ENCODE results near the gene ZMIZ1. TPM values are rescaled to one million over a fixed set of nuclear protein-coding genes. Genes with fewer than 3 reads are reported as not detected.

ZMIZ1 gene
- total and polyA plus RNA-seq, 2 donors (not counting 1 experiment from before 2014, with no cell fraction given): 6.3 to 30.6 TPM

- TF ChIP-seq CTCF (conservative IDR thresholded peaks at IDR 0.05 in 1 of 2, IDR thresholded peaks at IDR 0.05 in 1 of 2; ENCODE audit: low read depth in 1 of 2, low read length in 2 of 2) (no peak), EZH2 (IDR thresholded peaks at IDR 0.05; ENCODE audit: low read length, missing control alignments) (no peak)
- Histone ChIP-seq H3K27ac (ENCODE audit: insufficient read depth, low read length) (no peak overlapping the region), H3K4me1 (ENCODE audit: control insufficient read depth, extremely low read depth, insufficient read depth, low read length) (peaks cover 12% of the 10 kb centered on the region)
Observed at GRCh38 chr10:79090134-79090803, 21.5 kb downstream of the ZMIZ1 start.

GRCh38 chr10:79092292-79092896, 23.6 kb downstream of the ZMIZ1 start:
- peaks cover 95% of the 10 kb centered on the region for H3K79me2 ChIP-seq (ENCODE audit: control insufficient read depth, insufficient read depth, low read length)
- H3K4me1 ChIP-seq (ENCODE audit: control insufficient read depth, extremely low read depth, insufficient read depth, low read length): peaks cover 19% of the 10 kb centered on the region
- no peak for DNase-seq (ENCODE audit: low read depth in 2 of 2)
- peaks cover 1% of the 10 kb centered on the region for H3K36me3 ChIP-seq (ENCODE audit: control insufficient read depth, insufficient read depth, low read length)
- peaks cover 3% of the 10 kb centered on the region for H4K20me1 ChIP-seq (ENCODE audit: control insufficient read depth, extremely low read depth, insufficient read depth, low read length)
- H3K9ac ChIP-seq (ENCODE audit: insufficient read depth, low read length): no peak overlapping the region
- TF ChIP-seq EZH2 (IDR thresholded peaks at IDR 0.05; ENCODE audit: low read length, missing control alignments) (no peak), CTCF (conservative IDR thresholded peaks at IDR 0.05 in 1 of 2, IDR thresholded peaks at IDR 0.05 in 1 of 2; ENCODE audit: low read depth in 1 of 2, low read length in 2 of 2) (no peak)
- no peak overlapping the region for H3K27ac ChIP-seq (ENCODE audit: insufficient read depth, low read length)
- no peak overlapping the region for H3K4me3 ChIP-seq (replicated peaks in 1 of 4; ENCODE audit: control extremely low read depth in 1 of 4, insufficient read depth in 1 of 4, low read depth in 3 of 4, low read length in 4 of 4)
- H3K9me3 ChIP-seq (ENCODE audit: control insufficient read depth, insufficient read depth, low read depth, low read length): no peaks in the 10 kb centered on the region
- no peaks in the 10 kb centered on the region for H3K27me3 ChIP-seq (ENCODE audit: control insufficient read depth, insufficient read depth, low read length)
- H2AFZ ChIP-seq (ENCODE audit: low read length): no peak overlapping the region
- H3K4me2 ChIP-seq (ENCODE audit: extremely low read depth, insufficient read depth, low read length): no peak overlapping the region

More at GRCh38 chr10:79090134-79090803, 21.5 kb downstream of the ZMIZ1 start:
- Histone ChIP-seq H3K9ac (ENCODE audit: insufficient read depth, low read length) (no peak overlapping the region), H4K20me1 (ENCODE audit: control insufficient read depth, extremely low read depth, insufficient read depth, low read length) (peaks cover 4% of the 10 kb centered on the region), H3K27me3 (ENCODE audit: control insufficient read depth, insufficient read depth, low read length) (no peaks in the 10 kb centered on the region), H2AFZ (ENCODE audit: low read length) (no peak overlapping the region), H3K79me2 (ENCODE audit: control insufficient read depth, insufficient read depth, low read length) (peaks cover 96% of the 10 kb centered on the region), H3K4me2 (ENCODE audit: extremely low read depth, insufficient read depth, low read length) (peak overlapping the region; percentile 26), H3K4me3 (replicated peaks in 1 of 4; ENCODE audit: control extremely low read depth in 1 of 4, insufficient read depth in 1 of 4, low read depth in 3 of 4, low read length in 4 of 4) (no peak overlapping the region), H3K9me3 (ENCODE audit: control insufficient read depth, insufficient read depth, low read depth, low read length) (no peaks in the 10 kb centered on the region), H3K36me3 (ENCODE audit: control insufficient read depth, insufficient read depth, low read length) (no peaks in the 10 kb centered on the region)
- DNase-seq (ENCODE audit: low read depth in 2 of 2): peak in 1 of 2 donors; percentile 65

- Histone ChIP-seq H3K79me2 (ENCODE audit: control insufficient read depth, insufficient read depth, low read length) (peaks cover 94% of the 10 kb centered on the region), H2AFZ (ENCODE audit: low read length) (no peak overlapping the region), H3K4me3 (replicated peaks in 1 of 4; ENCODE audit: control extremely low read depth in 1 of 4, insufficient read depth in 1 of 4, low read depth in 3 of 4, low read length in 4 of 4) (no peak overlapping the region), H3K27ac (ENCODE audit: insufficient read depth, low read length) (peak overlapping the region; percentile 79), H3K9me3 (ENCODE audit: control insufficient read depth, insufficient read depth, low read depth, low read length) (no peaks in the 10 kb centered on the region), H3K9ac (ENCODE audit: insufficient read depth, low read length) (peak overlapping the region; percentile 24), H4K20me1 (ENCODE audit: control insufficient read depth, extremely low read depth, insufficient read depth, low read length) (no peaks in the 10 kb centered on the region), H3K4me1 (ENCODE audit: control insufficient read depth, extremely low read depth, insufficient read depth, low read length) (peaks cover 29% of the 10 kb centered on the region), H3K36me3 (ENCODE audit: control insufficient read depth, insufficient read depth, low read length) (peaks cover 1% of the 10 kb centered on the region), H3K27me3 (ENCODE audit: control insufficient read depth, insufficient read depth, low read length) (no peaks in the 10 kb centered on the region), H3K4me2 (ENCODE audit: extremely low read depth, insufficient read depth, low read length) (peak overlapping the region; percentile 32)
- no peak for TF ChIP-seq EZH2 (IDR thresholded peaks at IDR 0.05; ENCODE audit: low read length, missing control alignments)
- DNase-seq (ENCODE audit: low read depth in 2 of 2): peak; percentile 75 to 96
Observed at GRCh38 chr10:79093658-79094411, 25.1 kb downstream of the ZMIZ1 start.

Measured in fibroblast of lung (primary cell).